CD4-positive, alpha-beta T cell treated with Interleukin-1 beta for 1 hour (primary cell): Measurements from ENCODE around the gene HERPUD1.

Experiments used
- DNase-seq, 2 donors: peaks; one replicate each; pipeline ENCODE4 v3.0.0-alpha.2; 2020 to 2022

The HERPUD1 gene

DNA sequence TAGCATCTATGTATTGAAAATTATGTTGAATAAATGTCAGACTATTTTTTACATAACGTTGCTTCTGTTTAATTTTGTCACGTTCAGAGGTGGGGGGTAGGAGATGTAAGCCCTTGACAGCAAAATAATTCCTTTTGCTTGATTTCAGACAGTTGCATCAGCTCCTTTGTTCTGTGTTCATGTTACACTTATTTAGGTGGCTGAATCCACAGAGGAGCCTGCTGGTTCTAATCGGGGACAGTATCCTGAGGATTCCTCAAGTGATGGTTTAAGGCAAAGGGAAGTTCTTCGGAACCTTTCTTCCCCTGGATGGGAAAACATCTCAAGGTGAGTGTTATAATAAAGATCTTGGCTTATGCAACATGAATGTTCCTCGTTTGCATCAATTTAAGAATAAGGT lies 4.5 kb downstream of the HERPUD1 start:
- DNase-seq: no peak

DNA sequence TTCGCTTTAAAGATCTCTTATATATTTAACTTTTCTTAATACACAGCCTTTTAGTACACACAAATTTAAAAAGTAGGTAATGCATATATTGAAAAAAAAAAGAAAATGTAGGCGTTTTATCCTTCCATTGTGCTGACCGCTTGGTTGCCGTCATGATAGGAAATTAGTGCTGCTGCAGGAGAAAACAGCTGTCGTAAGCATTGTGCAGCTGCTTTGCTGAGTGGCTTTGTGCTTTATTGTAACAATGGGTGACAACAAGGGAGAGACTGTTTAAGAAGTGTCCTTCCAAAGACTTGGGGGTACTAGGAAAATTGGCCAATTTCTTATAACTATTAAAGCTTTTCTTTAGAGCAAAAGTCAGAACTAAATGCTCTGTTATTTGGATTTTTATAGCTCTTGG lies 5.0 kb downstream of the HERPUD1 start:
- no peak for DNase-seq

DNA sequence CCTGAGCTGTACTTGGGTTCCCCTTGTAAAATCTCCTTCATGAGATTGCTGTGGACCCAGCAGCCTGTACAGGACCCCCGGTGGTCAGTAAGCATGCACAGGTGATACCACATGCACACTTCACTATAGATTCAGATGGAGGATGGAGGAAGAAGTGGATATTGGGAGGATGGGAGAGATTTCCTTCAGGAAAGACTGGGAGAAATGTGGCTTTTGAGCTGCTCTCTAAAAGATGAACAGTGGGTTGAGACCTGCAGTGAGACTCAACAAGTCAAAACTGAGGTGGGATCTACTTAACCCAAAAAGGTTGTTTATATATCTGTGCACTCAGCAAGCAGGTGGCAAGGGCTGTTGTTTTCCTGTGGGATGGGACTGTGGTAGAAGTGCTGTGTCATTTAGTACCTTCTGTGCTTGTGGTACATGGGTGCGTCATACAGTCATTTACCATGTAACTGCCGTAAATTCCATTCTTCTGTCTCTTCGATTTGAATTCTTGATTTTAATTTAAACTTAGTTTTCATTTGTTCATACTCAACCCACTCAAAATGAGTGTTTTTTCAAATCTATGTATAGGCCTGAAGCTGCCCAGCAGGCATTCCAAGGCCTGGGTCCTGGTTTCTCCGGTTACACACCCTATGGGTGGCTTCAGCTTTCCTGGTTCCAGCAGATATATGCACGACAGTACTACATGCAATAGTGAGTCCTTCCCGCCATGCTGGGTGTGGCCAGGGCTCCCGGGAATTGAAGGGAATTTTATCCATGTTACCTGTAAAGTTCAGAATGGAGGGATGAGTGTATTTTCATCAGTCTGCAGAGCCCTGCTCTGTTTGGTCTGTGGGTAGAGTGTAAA lies 6.9 kb downstream of the HERPUD1 start:
- no peak for DNase-seq

DNA sequence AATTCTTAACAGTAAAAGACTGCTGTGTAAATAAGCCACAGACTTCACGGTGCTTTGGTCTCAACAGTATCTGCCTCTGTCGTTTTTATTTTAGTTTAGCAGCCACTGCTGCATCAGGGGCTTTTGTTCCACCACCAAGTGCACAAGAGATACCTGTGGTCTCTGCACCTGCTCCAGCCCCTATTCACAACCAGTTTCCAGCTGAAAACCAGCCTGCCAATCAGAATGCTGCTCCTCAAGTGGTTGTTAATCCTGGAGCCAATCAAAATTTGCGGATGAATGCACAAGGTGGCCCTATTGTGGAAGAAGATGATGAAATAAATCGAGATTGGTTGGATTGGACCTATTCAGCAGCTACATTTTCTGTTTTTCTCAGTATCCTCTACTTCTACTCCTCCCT lies 7.9 kb downstream of the HERPUD1 start:
- DNase-seq: no peak

DNA sequence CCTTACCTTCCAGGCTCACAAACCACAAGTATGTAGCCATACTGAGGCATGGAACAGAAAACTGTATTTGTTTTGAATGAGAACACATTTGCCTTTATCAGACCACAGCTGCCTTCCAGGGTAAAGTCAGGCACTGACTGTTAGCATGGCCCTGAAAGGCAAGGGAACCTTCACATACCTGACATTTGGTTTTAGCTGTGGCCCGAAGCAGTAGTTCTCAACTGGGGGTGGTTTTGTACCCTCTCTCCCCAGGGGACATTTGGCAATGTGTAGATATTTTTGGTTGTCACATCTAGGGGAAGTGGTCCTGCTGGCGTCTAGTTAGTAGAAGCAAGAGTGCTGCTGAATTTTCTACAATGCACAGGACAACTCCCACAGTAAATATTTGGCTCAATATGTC lies 9.2 kb downstream of the HERPUD1 start:
- no peak for DNase-seq

DNA sequence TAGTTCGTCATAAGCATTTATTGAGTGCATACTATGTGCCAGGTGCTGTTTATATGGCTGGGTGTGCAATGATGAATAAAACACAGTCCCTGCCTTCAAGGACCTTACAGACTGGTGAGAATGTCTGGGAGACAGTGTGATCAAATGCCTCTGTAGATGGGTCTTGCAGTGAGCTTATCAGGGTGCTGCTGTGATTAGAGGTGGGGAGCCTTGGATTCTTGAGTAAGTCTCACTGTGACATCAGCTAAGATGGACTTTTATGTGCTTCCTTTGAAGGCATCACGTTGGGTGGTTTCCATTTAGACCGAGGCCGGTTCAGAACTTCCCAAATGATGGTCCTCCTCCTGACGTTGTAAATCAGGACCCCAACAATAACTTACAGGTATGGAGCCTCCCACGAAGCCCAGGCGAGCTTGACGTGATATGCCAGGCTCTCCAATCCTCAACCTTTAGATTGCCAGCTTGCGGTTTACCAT lies 10.0 kb downstream of the HERPUD1 start:
- DNase-seq: no peak

DNA sequence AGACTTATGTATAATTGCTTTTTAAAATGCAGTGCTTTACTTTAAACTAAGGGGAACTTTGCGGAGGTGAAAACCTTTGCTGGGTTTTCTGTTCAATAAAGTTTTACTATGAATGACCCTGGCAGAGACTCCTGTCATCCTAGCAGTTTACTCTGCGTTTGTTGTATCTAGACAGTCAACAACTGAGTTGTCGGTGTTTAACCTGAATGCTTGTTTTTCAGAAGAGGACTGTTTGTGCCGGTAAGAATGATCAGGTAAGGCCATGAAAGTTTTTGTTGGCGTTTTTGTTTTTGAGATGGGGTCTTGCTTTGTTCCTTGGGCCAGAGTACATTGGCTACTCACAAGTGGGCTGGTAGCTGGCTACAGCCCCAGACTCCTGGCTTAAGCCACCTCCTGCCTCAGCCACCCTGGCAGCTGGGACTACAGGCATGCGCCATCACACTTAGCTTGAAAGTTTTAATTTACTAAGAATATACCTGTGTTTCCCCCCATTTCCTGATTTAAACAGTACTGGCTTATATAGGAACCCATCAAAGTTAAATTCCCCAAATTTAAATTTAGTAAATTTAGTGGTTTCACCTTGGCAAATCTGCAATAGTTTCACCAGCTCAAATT lies 11.9 kb downstream of the HERPUD1 start:
- DNase-seq: no peak

DNA sequence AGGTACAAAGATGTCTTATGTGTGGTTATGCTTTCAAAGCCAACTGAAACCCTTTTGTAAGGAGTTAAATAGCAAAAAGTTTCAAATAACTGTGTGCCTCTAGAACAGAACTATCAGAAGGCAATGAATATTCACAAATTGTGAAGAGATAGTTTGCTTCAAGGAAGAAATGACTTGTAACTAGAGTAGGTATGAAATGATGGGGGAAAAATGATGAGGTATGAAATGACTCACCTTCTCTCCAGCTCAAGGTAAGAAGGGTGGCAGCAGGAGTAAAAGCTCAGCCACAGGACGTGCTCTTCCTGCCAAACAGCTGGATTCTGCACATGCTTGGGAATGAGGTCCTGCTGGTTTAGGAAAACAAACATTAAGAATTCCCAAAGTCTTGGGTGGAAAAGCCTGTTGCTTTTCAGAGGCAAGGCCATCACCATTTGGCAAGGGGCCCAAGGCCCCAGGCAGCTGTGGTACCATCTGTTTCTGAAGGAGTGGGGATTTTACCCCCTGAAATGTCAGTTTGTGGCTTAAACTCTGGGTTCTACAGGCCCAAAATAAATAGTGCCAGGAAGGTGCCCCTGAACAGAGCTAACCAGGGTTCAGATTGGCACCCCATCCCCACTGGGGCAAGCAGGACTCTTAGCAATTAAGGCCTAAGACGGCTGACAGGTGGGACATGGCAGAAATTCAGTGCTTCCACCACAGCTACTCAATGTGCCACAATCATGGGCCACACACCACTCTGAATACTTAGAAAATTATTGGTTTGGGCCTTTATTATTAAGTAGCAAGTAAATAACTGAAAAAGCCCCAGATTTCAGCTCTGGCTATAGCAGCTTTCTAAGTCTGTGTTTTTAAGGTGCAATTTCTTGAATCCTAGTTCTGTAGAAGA lies 13.3 kb downstream of the HERPUD1 start:
- no peak for DNase-seq

DNA sequence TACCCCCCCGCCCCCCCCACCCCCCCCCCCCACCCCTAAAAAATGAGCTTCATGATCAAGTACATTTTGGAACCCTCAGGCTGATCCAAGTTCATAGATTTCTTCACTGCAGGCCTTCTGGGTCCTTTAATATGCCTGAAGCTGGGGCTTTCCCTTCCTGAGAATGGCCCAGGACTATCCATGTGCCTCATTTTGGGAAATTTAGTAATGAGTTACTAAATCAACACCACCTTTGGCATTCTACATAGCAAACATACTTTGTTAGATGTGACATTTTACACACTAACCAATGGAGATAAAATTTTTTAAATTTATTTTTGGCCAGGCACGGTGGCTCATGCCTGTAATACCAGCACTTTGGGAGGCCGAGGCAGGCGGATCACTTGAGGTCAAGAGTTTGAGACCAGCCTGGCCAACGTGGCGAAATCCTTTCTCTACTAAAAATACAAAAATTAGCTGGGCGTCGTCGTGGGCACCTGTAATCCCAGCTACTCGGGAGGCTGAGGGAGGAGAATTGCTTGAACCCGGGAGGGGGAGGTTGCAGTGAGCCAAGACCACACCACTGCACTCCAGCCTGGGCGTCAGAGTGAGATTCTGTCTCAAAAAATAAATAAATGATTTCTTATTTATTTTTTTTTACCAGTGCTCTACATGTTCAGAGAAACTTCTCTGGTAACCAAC lies 14.0 kb downstream of the HERPUD1 start:
- DNase-seq: no peak

DNA sequence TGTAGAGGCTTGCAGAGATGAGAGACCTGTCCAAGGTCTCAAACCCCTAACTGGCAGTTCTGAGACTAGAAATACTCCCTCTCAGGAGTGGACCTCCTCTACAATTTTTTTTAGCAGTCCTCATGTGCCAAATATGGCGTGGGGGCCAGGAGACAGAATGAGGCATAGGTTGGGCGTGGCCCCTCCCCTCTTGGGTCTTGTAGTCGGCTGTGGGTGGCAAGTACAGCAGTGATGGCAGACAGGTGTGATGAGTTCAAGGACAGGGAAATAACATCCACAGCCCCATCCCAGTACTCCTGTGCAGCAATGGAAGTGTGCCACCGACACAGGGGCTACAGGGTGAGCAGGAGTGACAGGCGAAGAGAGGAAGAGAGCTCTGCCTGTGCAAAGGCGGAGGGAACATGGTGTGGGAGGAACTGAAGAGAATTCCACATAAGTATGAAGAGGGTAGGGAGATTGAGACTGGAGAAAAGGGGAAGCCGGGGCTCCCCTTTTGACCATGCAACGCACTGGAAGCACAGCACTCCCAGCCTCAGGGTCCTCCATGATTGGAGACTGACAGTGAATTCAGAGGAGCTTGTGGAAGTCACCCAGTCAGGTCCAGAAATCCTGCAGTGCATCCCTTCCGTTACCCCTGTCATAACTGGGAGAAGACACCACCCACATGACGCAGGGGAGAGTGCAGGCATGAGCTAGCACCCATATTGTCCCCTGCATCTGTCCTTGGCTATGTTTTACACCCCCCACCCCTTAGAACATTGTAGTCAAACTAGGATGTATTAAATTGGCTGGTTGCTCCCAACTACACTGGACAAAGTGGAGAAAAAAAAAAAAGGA lies 15.0 kb downstream of the HERPUD1 start:
- no peak for DNase-seq

DNA sequence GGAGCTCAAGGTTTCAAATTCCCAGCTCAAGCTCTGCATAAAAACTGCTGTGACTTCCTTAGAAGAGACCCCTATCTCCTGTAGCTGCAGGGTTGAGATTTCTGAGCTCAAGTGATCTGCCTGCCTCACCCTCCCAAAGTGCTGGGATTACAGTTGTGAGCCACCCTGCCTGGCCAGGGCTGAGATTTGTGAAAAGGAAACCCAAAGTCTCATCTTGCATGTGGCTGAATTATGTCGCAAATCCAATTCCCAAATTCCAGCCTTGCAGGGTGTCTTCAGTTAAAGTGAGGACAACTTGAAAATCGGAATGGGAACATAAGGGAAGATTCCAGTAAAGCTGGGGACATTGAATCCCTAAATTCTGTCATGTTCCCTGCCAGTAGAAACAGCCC lies 15.7 kb downstream of the HERPUD1 start:
- DNase-seq: no peak

DNA sequence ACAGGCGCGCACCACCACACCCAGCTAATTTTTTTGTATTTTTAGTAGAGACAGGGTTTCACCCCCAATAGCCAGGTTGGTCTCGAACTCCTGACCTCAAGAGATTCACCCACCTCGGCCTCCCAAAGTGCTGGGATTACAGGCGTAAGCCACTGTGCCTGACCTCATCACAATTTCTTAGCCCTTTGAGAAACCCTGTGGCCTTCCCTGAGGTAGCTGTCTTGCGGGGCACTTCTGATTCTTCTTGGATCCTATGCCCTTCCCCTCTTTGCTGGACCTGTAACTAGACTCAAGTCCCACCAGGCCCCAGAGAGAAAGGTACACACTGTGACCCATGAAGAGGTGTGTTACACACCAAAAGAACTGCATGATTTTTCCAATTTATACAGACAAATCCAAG lies 16.3 kb downstream of the HERPUD1 start:
- no peak for DNase-seq

DNA sequence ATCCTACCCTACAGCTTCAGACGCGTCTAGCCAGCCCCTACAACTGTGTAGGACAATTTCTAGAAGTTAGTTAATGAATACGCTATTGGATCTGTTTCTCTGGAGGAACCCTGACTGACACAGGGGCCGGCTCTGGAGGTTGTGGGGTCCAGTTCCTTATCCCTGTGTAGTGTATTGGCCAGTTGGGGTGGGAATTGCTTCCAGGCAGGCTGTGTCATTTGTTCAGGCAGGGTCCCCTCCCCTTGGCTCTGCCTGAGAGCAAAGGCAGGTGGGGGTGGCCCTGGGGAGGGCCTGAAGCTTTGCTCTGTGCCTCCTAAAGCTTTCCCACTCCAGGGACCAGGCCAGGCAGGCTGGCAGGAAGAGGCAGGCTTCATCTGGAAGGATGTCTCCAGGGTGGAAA lies 18.1 kb downstream of the HERPUD1 start:
- DNase-seq: no peak

DNA sequence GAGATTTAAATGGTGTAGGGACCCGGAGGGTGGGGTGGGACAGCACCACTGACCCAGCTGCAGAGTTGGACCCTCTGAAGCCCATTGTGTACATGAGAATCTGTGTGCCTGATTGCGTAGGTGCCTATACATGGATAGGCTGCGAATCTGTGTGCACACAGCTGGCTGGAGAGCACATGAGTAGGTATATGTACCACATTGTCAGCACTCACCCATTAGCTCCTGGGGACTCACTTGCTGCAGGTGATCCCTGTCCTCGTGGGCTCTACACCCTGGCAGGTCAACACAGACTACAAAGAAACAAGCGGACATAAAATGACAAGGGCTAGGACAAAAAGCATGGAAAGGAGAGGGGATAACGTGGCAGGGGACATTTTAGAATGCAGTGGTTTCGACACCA lies 18.5 kb downstream of the HERPUD1 start:
- no peak for DNase-seq

DNA sequence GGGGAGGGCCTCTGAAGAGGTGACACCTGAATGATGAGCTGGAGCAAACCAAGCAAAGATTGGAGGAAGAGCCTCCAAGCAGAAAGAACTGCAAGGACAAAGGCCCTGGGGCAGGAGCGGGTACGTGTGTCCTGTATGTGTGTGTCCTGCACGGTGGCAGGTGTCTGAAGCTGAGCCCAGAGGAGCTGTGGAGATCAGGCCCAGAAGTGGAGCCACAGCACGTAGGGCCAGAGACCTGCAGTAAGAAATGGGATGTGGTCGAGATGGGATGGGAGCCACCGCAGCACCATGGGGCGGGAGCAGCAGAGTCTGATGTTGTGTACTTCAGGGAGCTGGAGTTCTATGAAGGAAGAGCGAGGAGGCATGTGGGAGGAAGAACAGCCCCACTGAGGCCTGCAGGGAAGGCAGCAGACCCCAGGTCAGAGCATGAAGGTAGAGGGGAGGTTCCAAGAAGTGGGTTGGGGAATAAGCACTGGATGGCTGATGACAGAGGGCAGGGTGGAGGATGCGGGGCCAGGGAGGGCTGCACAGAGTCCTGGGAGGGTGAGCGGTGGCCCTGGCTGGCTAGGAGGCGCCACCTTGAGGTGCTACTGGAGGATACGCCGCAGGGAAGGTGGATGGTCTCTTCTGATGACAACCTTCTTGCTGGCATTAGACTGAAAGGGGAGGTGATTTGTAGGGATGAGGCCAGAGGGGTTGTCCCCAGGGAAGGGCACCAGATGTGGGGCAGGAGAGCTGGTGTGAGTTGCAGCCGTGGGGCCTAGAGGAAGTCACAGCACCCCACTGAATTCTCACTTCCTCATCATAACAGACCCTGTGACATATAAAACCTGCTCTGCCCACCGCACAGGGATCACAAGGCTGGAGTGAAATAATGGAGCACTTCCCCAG lies 19.2 kb downstream of the HERPUD1 start:
- peak; percentile 49 to 60 for DNase-seq

DNA sequence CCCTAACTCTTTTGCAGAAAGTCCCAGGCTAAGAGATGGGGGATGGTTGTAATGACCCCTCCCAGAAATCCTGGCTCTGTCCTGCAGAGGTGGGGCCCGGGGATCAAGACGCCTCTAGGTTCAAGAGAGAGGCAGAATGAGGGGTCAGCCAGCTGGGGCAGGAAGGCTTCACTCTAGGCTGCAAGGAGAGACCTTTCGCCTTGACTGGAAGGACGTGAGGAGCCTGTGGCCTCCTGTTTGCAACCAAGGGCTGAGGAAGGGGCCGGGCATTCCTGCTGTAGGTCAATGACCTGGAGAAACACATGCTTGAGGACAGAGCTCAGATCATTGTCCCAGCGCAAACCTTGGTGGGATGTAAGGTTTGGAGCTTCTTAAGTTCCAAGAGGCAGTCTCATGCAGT lies 21.1 kb downstream of the HERPUD1 start:
- DNase-seq: no peak

DNA sequence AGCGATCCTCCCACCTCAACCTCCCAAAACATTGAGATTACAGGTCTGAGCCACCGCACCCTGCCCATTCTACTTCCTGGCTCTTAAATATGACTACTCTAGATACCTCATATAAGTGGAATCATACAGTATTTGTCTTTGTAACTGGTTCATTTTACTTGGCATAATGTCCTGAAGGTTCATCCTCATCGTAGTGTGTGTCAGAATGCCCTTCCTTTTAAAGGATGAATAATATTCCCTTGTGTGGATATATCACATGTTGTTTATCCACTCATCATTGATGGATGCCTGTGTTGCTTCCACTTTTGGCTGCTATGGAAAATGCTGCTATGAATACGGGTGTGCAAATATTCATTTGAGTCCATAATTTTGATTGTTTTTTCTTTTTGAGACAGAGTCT lies 24.1 kb downstream of the HERPUD1 start:
- no peak for DNase-seq

DNA sequence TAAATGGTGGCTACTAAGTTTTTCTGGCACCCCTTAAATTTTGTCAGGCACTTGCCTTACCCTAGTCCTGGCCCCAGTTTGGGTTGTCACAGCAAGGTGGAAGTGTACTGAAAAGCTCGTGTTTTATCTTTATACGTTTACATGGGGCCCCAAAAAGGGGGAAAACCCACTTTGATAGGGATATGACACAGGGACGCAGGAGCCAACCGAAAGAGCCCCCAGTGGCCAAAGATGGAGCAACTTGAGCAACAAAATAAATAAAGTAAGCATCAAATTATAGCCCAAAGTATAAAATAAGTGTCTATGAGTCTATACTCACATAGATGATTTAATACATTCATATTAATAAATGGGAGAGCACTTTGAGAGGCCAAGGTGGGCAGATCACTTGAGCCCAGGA lies 24.8 kb downstream of the HERPUD1 start:
- DNase-seq: no peak

DNA sequence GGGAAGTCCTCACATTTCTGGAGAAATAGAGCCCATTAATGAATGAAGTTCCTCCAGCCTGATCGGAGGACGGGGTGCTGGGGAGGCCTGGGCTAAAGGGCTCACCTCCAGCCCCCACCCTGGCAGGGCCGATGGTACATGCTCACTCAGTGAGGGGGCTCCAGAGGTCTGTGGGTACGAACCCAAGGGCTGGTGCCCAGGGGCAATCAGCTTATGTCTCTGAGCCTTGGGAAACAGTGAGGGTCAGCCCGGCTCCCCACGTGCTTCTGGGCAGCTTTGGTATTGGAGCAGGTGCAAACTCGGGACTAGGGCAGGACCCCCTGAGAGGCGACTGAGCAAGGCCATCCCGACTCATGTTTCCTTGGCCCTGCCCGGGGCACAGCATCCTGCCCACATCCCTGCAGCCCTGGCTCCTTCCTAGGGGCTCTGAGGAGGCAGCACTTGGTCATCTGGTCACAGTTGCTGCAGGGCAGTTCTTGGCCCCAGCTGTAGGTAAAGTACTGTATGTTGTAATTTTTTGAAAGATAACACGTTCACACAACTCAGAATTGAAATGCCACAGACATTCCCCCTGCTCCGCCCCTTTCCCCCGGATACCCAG lies 28.8 kb downstream of the HERPUD1 start:
- DNase-seq: no peak

DNA sequence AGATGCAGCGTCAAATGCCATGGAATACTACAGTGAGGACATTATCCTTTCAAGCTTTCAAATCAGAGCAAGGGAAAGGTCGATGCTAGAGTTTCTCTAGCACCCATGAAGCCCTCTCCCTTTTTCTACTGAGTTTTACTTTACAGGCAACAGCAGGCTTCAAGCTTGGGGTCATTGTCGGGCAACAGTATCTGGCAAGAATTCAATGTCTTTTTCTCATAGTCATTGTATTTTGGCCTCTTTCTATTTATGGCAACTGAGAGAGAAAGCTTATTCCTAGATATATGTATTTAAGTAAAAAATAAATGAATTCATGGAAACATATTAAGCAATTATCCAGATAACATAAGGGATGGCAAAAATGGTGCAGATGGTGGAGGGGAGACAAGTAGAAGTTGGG lies 29.4 kb downstream of the HERPUD1 start:
- no peak for DNase-seq
